Stomach (tissue), 9 donors: ENCODE measurements around the gene ARHGEF12. TPM values are rescaled to one million over a fixed set of nuclear protein-coding genes. Genes with fewer than 3 reads are reported as not detected.

ENCODE experiments used
- DNase-seq, 2 donors: peaks; one replicate each; pipeline versions ENCODE4 v3.0.0 to v3.0.0-alpha.2; 2013 to 2019
- H3K27ac ChIP-seq, 5 donors: fragments of 200-600 bp in 4 of 5; sonication (generic) in 4 of 5; one replicate each; pipeline ENCODE4 v1.5.1; 2013 to 2019; ENCODE audit warnings: mild to moderate bottlenecking in 1 of 5, moderate library complexity in 1 of 5
- H3K27me3 ChIP-seq, 3 donors: fragments of 200-600 bp; sonication (generic); one replicate each; pipeline ENCODE4 v1.5.1; 2017 to 2019; ENCODE audit warnings: mixed run types in 1 of 3
- H3K36me3 ChIP-seq, 4 donors: fragments of 200-600 bp; sonication (generic); 1 replicate in 3 of 4; 2 replicates in 1 of 4; pipeline ENCODE4 v1.5.1; 2016 to 2019
- H3K4me1 ChIP-seq, 4 donors: fragments of 200-600 bp; sonication (generic); one replicate each; pipeline ENCODE4 v1.5.1; 2016 to 2019
- H3K4me3 ChIP-seq, 4 donors: fragments of 200-600 bp; sonication (generic) in 3 of 4; one replicate each; pipeline ENCODE4 v1.5.1; 2016 to 2019; ENCODE audit warnings: mild to moderate bottlenecking in 1 of 4
- H3K9me3 ChIP-seq, 4 donors: fragments of 200-600 bp; sonication (generic); one replicate each; pipeline ENCODE4 v1.5.1; 2016 to 2019
- EP300 ChIP-seq: sonication (generic); formaldehyde crosslinking; IDR thresholded peaks from one replicate; pipeline ENCODE4 v1.6.1; 2017; ENCODE audit warnings: antibody characterized with exemption
- POLR2A ChIP-seq, 4 donors: fragments of 450-650 bp; IDR thresholded peaks; one replicate each; pipeline ENCODE4 v1.6.1; 2016; ENCODE audit warnings: antibody characterized with exemption in 4 of 4, control low read depth in 2 of 4, mild to moderate bottlenecking in 1 of 4, moderate library complexity in 1 of 4
- POLR2AphosphoS5 ChIP-seq, 3 donors: sonication (generic); formaldehyde crosslinking; IDR thresholded peaks; one replicate each; pipeline ENCODE4 v1.6.1; 2016; ENCODE audit warnings: antibody characterized with exemption in 3 of 3
- WGBS, 5 donors: extraction: QIAGEN DNeasy Blood & Tissue Kit in 3 of 5; methylation state at CpG; one replicate each; pipeline versions ENCODE4 v1.1.5 to v1.1.7; 2013 to 2018; 5-methylcytosine and 5-hydroxymethylcytosine counted together
- intact Hi-C: fragments of 100-400 bp; cut with DNase I; formaldehyde crosslinking; loops from one replicate; pipeline ENCODE4 v1.15.1; 2023; ENCODE audit warnings: low total_unique reads
- polyA plus RNA-seq, 3 donors: library from polyadenylated mRNA; stranded (reverse); fragments of 200-250 nt; gene quantifications; one replicate each; pipeline ENCODE4 v1.2.3, GENCODE V29; 2013
- total RNA-seq, 5 donors: library from RNA; depleted of rRNA; stranded (reverse); fragments of >200 nt; gene quantifications; one replicate each; pipeline versions ENCODE4 v1.1.0 to v1.2.3, GENCODE V29; 2014 to 2016
- TF ChIP-seq, protein P1 (sequence below), 7 experiments: fragments of 450-650 bp in 4 of 7; fragments of 200-600 bp in 3 of 7; sonication (generic) in 3 of 7; IDR thresholded peaks; one replicate each; pipeline ENCODE4 v1.5.1; 2016 to 2019; ENCODE audit warnings: antibody characterized with exemption in 7 of 7, control low read depth in 2 of 7, mild to moderate bottlenecking in 1 of 7
- donor health status: healthy with polysubstance abuse.
- donor health status: Bipolar disorder and iron deficiency.
- donor health status: healthy.

Gene ARHGEF12
- total and polyA plus RNA-seq, 8 donors = 11.5 to 186 (median 43.5) TPM

DNA sequence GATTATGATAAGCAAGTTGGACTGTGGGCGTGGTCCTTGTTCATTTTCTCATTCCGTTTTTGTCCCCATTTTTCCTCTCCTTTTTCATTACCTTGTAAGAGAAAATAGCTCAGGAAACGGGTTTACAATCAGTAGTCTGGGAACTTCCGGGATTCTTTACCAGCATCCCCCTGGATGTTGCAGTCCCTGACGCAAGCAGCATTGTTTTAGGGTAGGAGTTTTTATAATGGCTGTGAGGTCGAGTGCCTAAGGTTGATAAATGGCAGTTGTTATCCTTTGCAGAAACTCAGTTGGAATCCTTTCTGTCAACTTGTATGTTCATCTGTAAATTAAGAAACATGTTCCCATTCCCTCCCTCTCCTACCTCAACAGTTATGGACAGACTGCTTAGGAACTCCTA is 68.3 kb downstream of the ARHGEF12 start:
- no peak overlapping the region for H3K4me3 ChIP-seq
- TF ChIP-seq, protein P1, sequence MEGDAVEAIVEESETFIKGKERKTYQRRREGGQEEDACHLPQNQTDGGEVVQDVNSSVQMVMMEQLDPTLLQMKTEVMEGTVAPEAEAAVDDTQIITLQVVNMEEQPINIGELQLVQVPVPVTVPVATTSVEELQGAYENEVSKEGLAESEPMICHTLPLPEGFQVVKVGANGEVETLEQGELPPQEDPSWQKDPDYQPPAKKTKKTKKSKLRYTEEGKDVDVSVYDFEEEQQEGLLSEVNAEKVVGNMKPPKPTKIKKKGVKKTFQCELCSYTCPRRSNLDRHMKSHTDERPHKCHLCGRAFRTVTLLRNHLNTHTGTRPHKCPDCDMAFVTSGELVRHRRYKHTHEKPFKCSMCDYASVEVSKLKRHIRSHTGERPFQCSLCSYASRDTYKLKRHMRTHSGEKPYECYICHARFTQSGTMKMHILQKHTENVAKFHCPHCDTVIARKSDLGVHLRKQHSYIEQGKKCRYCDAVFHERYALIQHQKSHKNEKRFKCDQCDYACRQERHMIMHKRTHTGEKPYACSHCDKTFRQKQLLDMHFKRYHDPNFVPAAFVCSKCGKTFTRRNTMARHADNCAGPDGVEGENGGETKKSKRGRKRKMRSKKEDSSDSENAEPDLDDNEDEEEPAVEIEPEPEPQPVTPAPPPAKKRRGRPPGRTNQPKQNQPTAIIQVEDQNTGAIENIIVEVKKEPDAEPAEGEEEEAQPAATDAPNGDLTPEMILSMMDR (IDR thresholded peaks at IDR 0.05) = no peak
- H3K9me3 ChIP-seq = no peaks in the 10 kb centered on the region
- H3K27ac ChIP-seq = no peak overlapping the region
- 54 to 68% (median 62%) methylated on average over 6 of the region's 6 CpGs for WGBS, 5 donors
- peak in 1 of 2 donors; percentile 12 for DNase-seq
- peaks cover 0 to 11% (median 2%) of the 10 kb centered on the region in 4 donors for H3K36me3 ChIP-seq
- peaks cover 13 to 36% (median 23%) of the 10 kb centered on the region in 4 donors for H3K4me1 ChIP-seq
- H3K27me3 ChIP-seq = no peaks in the 10 kb centered on the region
- intact Hi-C loops = no loop called here

DNA sequence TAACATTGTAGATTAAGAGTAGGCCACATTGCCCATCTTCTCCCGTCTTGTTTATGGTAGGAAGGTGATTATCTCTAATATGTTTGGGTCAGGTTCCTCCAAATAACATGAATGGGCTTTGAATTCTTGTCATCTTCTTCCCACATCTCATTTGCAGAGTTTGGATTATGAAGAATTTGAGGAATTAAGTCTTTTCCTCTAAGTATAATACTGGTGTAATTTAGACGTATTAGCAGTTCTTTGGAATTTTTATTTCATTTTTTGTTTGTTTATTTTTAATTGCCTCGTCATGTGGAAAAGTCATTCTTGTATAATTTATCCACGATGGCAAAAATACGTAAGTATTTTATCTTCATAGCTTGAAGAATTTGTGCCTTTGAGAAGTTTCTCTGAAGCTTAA is 73.4 kb downstream of the ARHGEF12 start:
- intact Hi-C loops = no loop called here

DNA sequence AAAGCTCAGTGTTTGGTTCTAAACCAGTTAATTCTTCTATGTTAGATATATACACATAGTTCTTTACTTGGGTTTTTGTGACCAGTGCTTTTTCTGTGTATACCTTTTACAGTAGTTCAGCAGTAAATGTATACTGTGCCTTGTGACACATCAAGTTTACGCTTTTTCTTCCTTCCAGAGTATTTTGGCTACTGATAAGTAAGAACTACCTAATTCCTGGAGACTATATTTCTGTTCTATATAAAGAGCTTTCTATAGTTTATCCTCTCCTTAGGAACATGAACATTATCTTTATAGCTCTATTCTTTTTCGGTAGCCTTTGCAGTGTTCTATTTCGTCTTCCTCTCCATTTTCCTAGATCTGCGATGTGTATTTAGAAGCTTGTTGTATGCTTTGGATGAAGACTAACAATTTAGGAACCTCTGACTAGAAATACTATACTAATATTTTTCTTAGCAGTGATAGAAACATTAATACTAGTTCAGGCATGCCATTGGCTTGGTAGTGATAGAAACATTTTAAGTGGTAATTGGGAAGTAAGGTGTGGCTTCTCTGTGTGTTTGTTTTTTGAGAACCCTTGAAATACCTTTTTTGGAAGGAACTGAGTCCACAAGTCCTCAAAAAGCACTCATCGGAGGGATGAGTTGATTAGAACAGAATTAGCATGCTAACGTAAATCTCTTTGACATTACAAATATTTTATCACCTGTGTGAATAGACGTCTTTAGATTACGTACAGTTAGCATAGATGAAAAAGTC is 74.6 kb downstream of the ARHGEF12 start:
- peaks cover 0 to 29% (median 4%) of the 10 kb centered on the region in 4 donors for H3K36me3 ChIP-seq
- H3K4me3 ChIP-seq = no peak overlapping the region
- intact Hi-C loops = no loop called here
- WGBS, 5 donors = 82 to 88% (median 86%) methylated on average over 8 of the region's 8 CpGs
- H3K9me3 ChIP-seq = no peaks in the 10 kb centered on the region
- no peaks in the 10 kb centered on the region for H3K4me1 ChIP-seq
- no peaks in the 10 kb centered on the region for H3K27me3 ChIP-seq
- no peak overlapping the region for H3K27ac ChIP-seq
- DNase-seq = no peak
- no peak for TF ChIP-seq POLR2A (IDR thresholded peaks at IDR 0.05)
- no peak for TF ChIP-seq EP300
- TF ChIP-seq, protein P1 (IDR thresholded peaks at IDR 0.05) = no peak

More for the DNA sequence above, 73.4 kb downstream of the ARHGEF12 start:
- Histone ChIP-seq H3K27me3 (no peaks in the 10 kb centered on the region), H3K4me1 (no peaks in the 10 kb centered on the region), H3K9me3 (no peaks in the 10 kb centered on the region), H3K4me3 (no peak overlapping the region), H3K27ac (no peak overlapping the region), H3K36me3 (peaks cover 0 to 29% (median 4%) of the 10 kb centered on the region in 4 donors)
- no peak for TF ChIP-seq EP300
- TF ChIP-seq, protein P1 (IDR thresholded peaks at IDR 0.05) = no peak
- TF ChIP-seq POLR2AphosphoS5 (IDR thresholded peaks at IDR 0.05) = no peak
- TF ChIP-seq POLR2A (IDR thresholded peaks at IDR 0.05) = no peak
- DNase-seq = no peak
- 75 to 92% (median 87%) methylated on average over 5 of the region's 5 CpGs for WGBS, 5 donors

DNA sequence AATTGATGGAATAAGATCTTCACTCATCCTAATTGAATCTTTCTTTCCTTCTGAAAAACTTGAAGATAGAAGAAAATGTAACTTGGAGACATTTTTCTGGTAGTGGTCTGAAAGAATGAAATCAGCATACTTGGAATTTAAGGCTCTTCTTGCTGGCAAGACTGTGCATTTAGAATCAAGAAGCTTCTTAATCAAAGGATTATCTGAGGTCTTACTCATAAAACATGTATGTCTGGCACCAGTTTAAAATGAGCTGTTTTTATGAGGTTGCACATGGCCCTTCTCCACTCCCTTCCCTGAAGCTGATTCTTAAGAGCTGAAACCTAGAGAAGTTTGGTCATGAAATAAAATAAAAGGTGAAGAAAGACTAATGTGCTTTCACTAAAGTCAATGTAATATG is 77.3 kb downstream of the ARHGEF12 start:
- no peaks in the 10 kb centered on the region for H3K9me3 ChIP-seq
- no peak overlapping the region for H3K27ac ChIP-seq
- H3K4me3 ChIP-seq = no peak overlapping the region
- no peak for TF ChIP-seq POLR2AphosphoS5 (IDR thresholded peaks at IDR 0.05)
- TF ChIP-seq POLR2A (IDR thresholded peaks at IDR 0.05) = no peak
- TF ChIP-seq, protein P1 (IDR thresholded peaks at IDR 0.05) = no peak
- no peak for TF ChIP-seq EP300
- H3K4me1 ChIP-seq = no peaks in the 10 kb centered on the region
- no peak for DNase-seq
- no peaks in the 10 kb centered on the region for H3K27me3 ChIP-seq
- intact Hi-C loops = no loop called here
- peaks cover 0 to 35% (median 12%) of the 10 kb centered on the region in 4 donors for H3K36me3 ChIP-seq
